ENCODE results near the gene RFLNA.

DNA sequence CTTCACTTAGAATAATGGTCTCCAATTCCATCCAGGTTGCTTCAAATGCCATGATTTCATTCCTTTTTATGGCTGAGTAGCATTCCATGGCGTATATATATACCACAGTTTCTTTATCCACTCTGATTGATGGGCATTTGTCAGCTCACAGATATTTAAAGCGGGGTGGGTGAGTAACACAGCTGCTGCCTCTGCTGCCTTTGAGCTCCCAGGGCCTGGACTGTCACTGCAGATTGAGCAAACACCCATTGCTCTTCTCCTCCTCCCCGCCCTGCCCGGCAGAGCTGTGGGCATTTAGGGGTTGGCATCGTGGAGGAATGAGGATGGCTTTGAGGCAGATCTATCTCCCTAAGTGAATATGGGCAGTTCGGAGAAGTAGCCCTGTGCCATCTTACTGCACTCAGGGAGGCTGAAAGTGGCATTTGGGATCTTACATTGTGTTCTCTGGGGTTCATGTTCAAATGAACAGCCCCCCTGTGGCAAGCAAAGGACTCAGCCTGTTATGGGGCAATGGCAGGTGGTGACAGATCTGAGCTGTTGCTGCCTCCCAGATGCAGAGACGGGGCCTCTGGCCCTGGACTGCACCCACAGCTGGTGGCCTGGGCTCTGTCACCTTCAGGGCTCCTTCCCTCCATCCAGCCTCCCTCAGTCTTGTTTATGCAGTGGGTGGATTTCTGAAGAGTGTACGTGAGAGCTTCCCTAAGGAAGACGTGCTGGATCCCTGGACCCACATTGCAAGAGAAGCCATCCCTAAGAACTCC lies 4.9 kb downstream of the RFLNA start:
- TF ChIP-seq, protein P1, sequence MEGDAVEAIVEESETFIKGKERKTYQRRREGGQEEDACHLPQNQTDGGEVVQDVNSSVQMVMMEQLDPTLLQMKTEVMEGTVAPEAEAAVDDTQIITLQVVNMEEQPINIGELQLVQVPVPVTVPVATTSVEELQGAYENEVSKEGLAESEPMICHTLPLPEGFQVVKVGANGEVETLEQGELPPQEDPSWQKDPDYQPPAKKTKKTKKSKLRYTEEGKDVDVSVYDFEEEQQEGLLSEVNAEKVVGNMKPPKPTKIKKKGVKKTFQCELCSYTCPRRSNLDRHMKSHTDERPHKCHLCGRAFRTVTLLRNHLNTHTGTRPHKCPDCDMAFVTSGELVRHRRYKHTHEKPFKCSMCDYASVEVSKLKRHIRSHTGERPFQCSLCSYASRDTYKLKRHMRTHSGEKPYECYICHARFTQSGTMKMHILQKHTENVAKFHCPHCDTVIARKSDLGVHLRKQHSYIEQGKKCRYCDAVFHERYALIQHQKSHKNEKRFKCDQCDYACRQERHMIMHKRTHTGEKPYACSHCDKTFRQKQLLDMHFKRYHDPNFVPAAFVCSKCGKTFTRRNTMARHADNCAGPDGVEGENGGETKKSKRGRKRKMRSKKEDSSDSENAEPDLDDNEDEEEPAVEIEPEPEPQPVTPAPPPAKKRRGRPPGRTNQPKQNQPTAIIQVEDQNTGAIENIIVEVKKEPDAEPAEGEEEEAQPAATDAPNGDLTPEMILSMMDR (IDR thresholded peaks at IDR 0.05 in 4 of 5, conservative IDR thresholded peaks at IDR 0.05 in 1 of 5), result no peak
- TF ChIP-seq POLR2A (IDR thresholded peaks at IDR 0.05), result no peak
